HepG2 (cell line): ENCODE measurements around the gene BANK1. TPM values are rescaled to one million over a fixed set of nuclear protein-coding genes. Genes with fewer than 3 reads are reported as not detected.

ENCODE experiments used
- ATAC-seq: fragments of 200-7000 bp; cut with Tn5 transposase; 3 replicates; pipeline ENCODE4 v1.9.1; 2020; ENCODE audit warnings: mild to moderate bottlenecking, moderate library complexity
- BruUV-seq: library from RNA; stranded (reverse); fragments of 400-500 nt; replicated peaks from 2 replicates; lab custom pipeline; 2021; lab: Mats Ljungman, UMichigan
- CTCF ChIA-PET: fragments of 300-600 bp; formaldehyde crosslinking; extraction: SDS; loops from one replicate; lab custom pipeline; 2021; ENCODE audit warnings: low total read pairs, inconsistent platforms, low intra/inter-chr PET ratio; lab: Yijun Ruan, JAX
- POLR2A ChIA-PET: fragments of 350-600 bp; sonication (Branson Sonifier 250); formaldehyde crosslinking; loops from one replicate; lab custom pipeline; 2020; ENCODE audit warnings: antibody characterized with exemption, inconsistent platforms; lab: Yijun Ruan, JAX
- DNase-seq: peaks from one replicate; pipeline ENCODE4 v3.0.0-alpha.2; 2015; ENCODE audit warnings: low spot score
- FAIRE-seq: peaks from 3 replicates; lab custom pipeline; 2011; peaks lifted over from hg19 to GRCh38; lab: Jason Lieb, UNC
- H2AFZ ChIP-seq: one replicate; pipeline ENCODE4 v1.6.1; 2011; ENCODE audit warnings: low read length, inconsistent platforms
- H3K27ac ChIP-seq: fragments of 300-600 bp; 3 replicates; pipeline ENCODE4 v1.8.0; 2011; ENCODE audit warnings: mixed run types, mild to moderate bottlenecking, mixed read lengths, low read length, inconsistent platforms; ENCODE audit not compliant: insufficient read depth; ENCODE audit errors: extremely low read length
- H3K27me3 ChIP-seq, 2 experiments: fragments of 200-600 bp in 1 of 2; 2 replicates in 1 of 2; 3 replicates in 1 of 2; pipeline versions ENCODE4 v1.6.0 to v1.8.0; 2011; ENCODE audit warnings: low read length in 2 of 2, mild to moderate bottlenecking in 2 of 2, moderate library complexity in 2 of 2, inconsistent platforms in 1 of 2; ENCODE audit not compliant: insufficient read depth in 2 of 2, control insufficient read depth in 1 of 2
- H3K36me3 ChIP-seq, 2 experiments: fragments of 200-600 bp in 1 of 2; replicated peaks in 1 of 2; 2 replicates in 1 of 2; 3 replicates in 1 of 2; pipeline versions ENCODE4 v1.5.1 to v1.8.0; 2011; ENCODE audit warnings: low read length in 2 of 2, inconsistent platforms in 1 of 2; ENCODE audit not compliant: insufficient read depth in 2 of 2, control insufficient read depth in 1 of 2
- H3K4me1 ChIP-seq: 2 replicates; pipeline ENCODE4 v1.5.1; 2012; ENCODE audit warnings: low read length, inconsistent platforms; ENCODE audit not compliant: insufficient read depth
- H3K4me2 ChIP-seq: 2 replicates; pipeline ENCODE4 v1.6.0; 2011; ENCODE audit warnings: low read depth, low read length, inconsistent platforms
- H3K4me3 ChIP-seq, 3 experiments: fragments of 200-600 bp in 1 of 3; sonication (generic), shearing (Covaris generic) in 1 of 3; replicated peaks in 1 of 3; 2 replicates each; pipeline ENCODE4 v1.5.1; 2011 to 2016; ENCODE audit warnings: low read length in 3 of 3, inconsistent platforms in 2 of 3, low read depth in 2 of 3, mild to moderate bottlenecking in 2 of 3, control low read depth in 1 of 3, mixed read lengths in 1 of 3; ENCODE audit not compliant: insufficient read depth in 1 of 3
- H3K79me2 ChIP-seq: one replicate; pipeline ENCODE4 v1.6.1; 2011; ENCODE audit warnings: low read length, inconsistent platforms; ENCODE audit not compliant: insufficient read depth
- H3K9ac ChIP-seq: 2 replicates; pipeline ENCODE4 v1.6.0; 2011; ENCODE audit warnings: mild to moderate bottlenecking, low read depth, low read length, inconsistent platforms; ENCODE audit not compliant: insufficient read depth
- H3K9me3 ChIP-seq: 2 replicates; pipeline ENCODE4 v1.5.1; 2012; ENCODE audit warnings: mild to moderate bottlenecking, low read length
- H4K20me1 ChIP-seq: 2 replicates; pipeline ENCODE4 v1.6.0; 2011; ENCODE audit warnings: inconsistent platforms, mild to moderate bottlenecking, low read length, moderate library complexity; ENCODE audit not compliant: insufficient read depth
- CBX5 ChIP-seq: sonication (generic); formaldehyde crosslinking; IDR thresholded peaks from 2 replicates; pipeline ENCODE4 v1.4.0; 2020; ENCODE audit warnings: missing genetic modification reagents, borderline replicate concordance
- FOXA1 ChIP-seq, 2 experiments: fragments of 450-650 bp in 1 of 2; sonication (generic) in 1 of 2; formaldehyde crosslinking in 1 of 2; IDR thresholded peaks; 2 replicates each; pipeline versions ENCODE4 v1.4.0 to v1.6.1; 2016 to 2020; ENCODE audit warnings: missing genetic modification reagents in 1 of 2
- FOXC1 ChIP-seq: sonication (generic); formaldehyde crosslinking; IDR thresholded peaks from 2 replicates; pipeline ENCODE4 v1.8.0; 2022; ENCODE audit warnings: mild to moderate bottlenecking, missing genetic modification reagents, borderline replicate concordance
- PHB2 ChIP-seq: fragments of 450-650 bp; IDR thresholded peaks from 2 replicates; pipeline ENCODE4 v1.6.1; 2018; ENCODE audit not compliant: partially characterized antibody
- SRSF1 ChIP-seq: fragments of 200-400 bp; formaldehyde crosslinking; optimal IDR thresholded peaks from 2 replicates; pipeline ENCODE3; 2017; ENCODE audit warnings: mild to moderate bottlenecking, low read depth, low read length, moderate library complexity
- ZKSCAN1 ChIP-seq: fragments of 150-350 bp; IDR thresholded peaks from 2 replicates; pipeline ENCODE4 v1.6.1; 2014; ENCODE audit warnings: low read length
- WGBS: methylation state at CpG from one replicate; pipeline ENCODE4 v1.1.6; 2017; ENCODE audit warnings: low lambda C conversion rate; 5-methylcytosine and 5-hydroxymethylcytosine counted together
- in situ Hi-C: cut with HindIII; loops from 2 replicates; pipeline ENCODE4 v1.10.0; 2017; ENCODE audit warnings: low pct_unique_long_range_greater_than_20kb; ENCODE audit not compliant: extremely low pct_ligation_motif_present
- intact Hi-C: fragments of 100-400 bp; cut with micrococcal nuclease; formaldehyde crosslinking; loops from one replicate; pipeline ENCODE4 v1.10.0; 2022; ENCODE audit not compliant: unreplicated experiment
- polyA plus RNA-seq, 8 experiments: library from polyadenylated mRNA; depleted of rRNA in 3 of 8; stranded (reverse) in 7 of 8; unstranded in 1 of 8; fragments of >200 nt; fragmentation: Illumina TruSeq in 4 of 8; extraction: Trizol in 4 of 8; gene quantifications; 2 replicates each; pipeline versions ENCODE4 v1.2.1 to v1.2.3, GENCODE V29; 2011 to 2016; ENCODE audit warnings: low read depth in 4 of 8, missing spikeins in 1 of 8, mixed read lengths in 1 of 8; ENCODE audit not compliant: insufficient read depth in 1 of 8
- total RNA-seq, 5 experiments: library from RNA; depleted of rRNA; stranded (reverse); fragments of >200 nt; fragmentation: Illumina TruSeq; extraction: Trizol; gene quantifications; 2 replicates each; pipeline ENCODE4 v1.2.3, GENCODE V29; 2016; ENCODE audit warnings: low read depth in 1 of 5
- TF ChIP-seq, protein P1 (sequence below): sonication (generic); formaldehyde crosslinking; IDR thresholded peaks from 2 replicates; pipeline ENCODE4 v1.8.0; 2022; ENCODE audit warnings: mild to moderate bottlenecking, missing genetic modification reagents
- TF ChIP-seq, protein P2 (sequence below): sonication (generic); formaldehyde crosslinking; IDR thresholded peaks from 2 replicates; pipeline ENCODE4 v1.4.0; 2020; ENCODE audit warnings: missing genetic modification reagents, mild to moderate bottlenecking, borderline replicate concordance

Gene BANK1
- total and polyA plus RNA-seq, 2 of the 13 experiments (the other 11 are each of a cell fraction or from before 2014, with no cell fraction given): 0.15 TPM; not detected in 1

DNA sequence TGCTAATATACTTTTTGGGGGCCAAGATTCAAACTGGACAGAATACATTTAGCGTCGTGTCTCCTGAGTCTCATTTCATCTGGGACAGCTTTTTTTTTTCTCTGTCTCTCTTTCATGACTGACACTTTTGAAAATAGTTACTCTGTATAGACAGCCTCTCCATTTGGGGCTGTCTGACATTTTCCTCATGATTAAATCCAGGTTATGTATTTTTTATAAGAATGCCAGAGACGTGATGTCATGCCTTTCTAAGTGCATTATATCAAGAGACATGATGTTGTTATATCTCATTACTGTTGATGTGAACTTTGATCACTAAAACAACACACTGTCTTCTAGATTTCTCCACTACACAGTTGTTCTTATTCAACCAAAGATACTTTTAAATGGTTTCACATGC is 199.0 kb downstream of the BANK1 start:
- Histone ChIP-seq H3K36me3 (no peaks in the 10 kb centered on the region), H3K4me2 (no peak overlapping the region), H3K27me3 (no peaks in the 10 kb centered on the region), H3K4me3 (no peak overlapping the region), H3K27ac (no peak overlapping the region), H3K79me2 (no peaks in the 10 kb centered on the region), H3K4me1 (no peaks in the 10 kb centered on the region), H3K9me3 (no peaks in the 10 kb centered on the region), H4K20me1 (no peaks in the 10 kb centered on the region), H3K9ac (no peak overlapping the region), H2AFZ (no peak overlapping the region)
- FAIRE-seq (no peak), ATAC-seq (no peak), DNase-seq (no peak)
- CTCF ChIA-PET: no interaction called here
- POLR2A ChIA-PET: no interaction called here
- TF ChIP-seq CBX5 (CRISPR knock-in tag) (no peak), PHB2 (no peak), SRSF1 (no peak), FOXC1 (CRISPR knock-in tag) (no peak), ZKSCAN1 (no peak), FOXA1 (IDR thresholded peaks at IDR 0.05) (no peak), FOXA1 (CRISPR knock-in tag; IDR thresholded peaks at IDR 0.05) (no peak)
- TF ChIP-seq, protein P1, sequence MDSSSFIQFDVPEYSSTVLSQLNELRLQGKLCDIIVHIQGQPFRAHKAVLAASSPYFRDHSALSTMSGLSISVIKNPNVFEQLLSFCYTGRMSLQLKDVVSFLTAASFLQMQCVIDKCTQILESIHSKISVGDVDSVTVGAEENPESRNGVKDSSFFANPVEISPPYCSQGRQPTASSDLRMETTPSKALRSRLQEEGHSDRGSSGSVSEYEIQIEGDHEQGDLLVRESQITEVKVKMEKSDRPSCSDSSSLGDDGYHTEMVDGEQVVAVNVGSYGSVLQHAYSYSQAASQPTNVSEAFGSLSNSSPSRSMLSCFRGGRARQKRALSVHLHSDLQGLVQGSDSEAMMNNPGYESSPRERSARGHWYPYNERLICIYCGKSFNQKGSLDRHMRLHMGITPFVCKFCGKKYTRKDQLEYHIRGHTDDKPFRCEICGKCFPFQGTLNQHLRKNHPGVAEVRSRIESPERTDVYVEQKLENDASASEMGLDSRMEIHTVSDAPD (CRISPR knock-in tag): no peak
- TF ChIP-seq, protein P2, sequence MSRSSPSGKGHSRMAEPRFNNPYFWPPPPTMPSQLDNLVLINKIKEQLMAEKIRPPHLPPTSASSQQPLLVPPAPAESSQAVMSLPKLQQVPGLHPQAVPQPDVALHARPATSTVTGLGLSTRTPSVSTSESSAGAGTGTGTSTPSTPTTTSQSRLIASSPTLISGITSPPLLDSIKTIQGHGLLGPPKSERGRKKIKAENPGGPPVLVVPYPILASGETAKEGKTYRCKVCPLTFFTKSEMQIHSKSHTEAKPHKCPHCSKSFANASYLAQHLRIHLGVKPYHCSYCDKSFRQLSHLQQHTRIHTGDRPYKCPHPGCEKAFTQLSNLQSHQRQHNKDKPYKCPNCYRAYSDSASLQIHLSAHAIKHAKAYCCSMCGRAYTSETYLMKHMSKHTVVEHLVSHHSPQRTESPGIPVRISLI (CRISPR knock-in tag): no peak
- WGBS: 60% methylated on average over 3 of the region's 3 CpGs
- BruUV-seq: no TSS peak
- in situ Hi-C loops (no loop called here), intact Hi-C loops (no loop called here)
